Epidermal melanocyte (primary cell): Measurements from ENCODE around the gene SLC49A3.

Experiments
- DNase-seq: peaks from one replicate; pipeline ENCODE4 v3.0.0; 2011; ENCODE audit warnings: low spot score; ENCODE audit not compliant: insufficient read length

The SLC49A3 gene

GRCh38 chr4:633976-634598 lies 54.9 kb downstream of the SLC49A3 start:
- no peak for DNase-seq

DNA sequence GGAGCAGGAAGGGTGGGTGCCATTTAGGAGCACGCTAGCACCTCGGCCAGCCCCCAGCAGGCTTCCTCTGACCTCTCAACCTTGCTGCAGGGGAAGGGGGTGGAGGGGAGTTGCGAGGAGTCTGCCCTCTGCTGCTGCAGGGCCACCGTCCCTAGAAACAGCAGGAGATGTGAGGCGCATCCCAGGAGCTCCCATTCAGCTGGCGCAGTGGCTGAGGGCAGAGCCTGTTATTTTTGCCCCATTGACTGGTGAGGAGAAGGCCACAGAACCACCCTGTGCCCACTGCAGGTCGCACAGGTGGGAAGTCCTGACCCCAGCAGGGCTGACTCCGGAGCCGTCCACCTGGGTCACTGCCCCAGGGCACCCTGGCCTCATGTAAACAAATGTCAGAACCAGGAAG lies 55.5 kb downstream of the SLC49A3 start:
- no peak for DNase-seq

DNA sequence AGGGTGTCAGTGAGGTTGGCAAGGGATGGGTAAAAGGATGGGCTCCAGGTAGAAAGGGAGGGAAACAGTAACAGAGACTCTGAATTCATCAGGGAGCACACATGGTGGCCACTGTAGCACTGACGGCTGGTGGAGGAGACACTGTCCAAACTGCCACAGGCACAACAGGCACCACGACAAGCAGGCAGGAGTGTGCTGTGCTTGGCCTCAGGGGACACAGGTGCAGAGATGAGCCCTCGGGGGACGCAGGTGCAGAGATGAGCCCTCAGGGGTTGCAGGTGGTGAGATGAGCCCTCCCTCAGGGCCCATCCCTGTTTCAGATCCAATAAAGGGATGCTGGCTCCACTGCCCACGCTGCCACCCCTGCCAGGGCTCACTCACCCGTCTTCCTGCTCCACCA lies 56.0 kb downstream of the SLC49A3 start:
- no peak for DNase-seq

- DNase-seq: no peak
These were observed 56.7 kb downstream of the SLC49A3 start for GRCh38 chr4:632196-632790.
